SK-N-SH (cell line): ENCODE results near the gene HEY2. TPM values are rescaled to one million over a fixed set of nuclear protein-coding genes. Genes with fewer than 3 reads are reported as not detected.

Experiments
- CTCF ChIA-PET: fragments of 300-600, 350-600 bp; formaldehyde crosslinking; extraction: SDS; loops from one replicate; lab custom pipeline; 2021; lab: Yijun Ruan, JAX
- POLR2A ChIA-PET: fragments of 350-600 bp; sonication (Branson Sonifier 250); formaldehyde crosslinking; extraction: SDS; loops from one replicate; lab custom pipeline; 2020; ENCODE audit warnings: antibody characterized with exemption, inconsistent platforms; lab: Yijun Ruan, JAX
- DNase-seq: peaks from one replicate; pipeline ENCODE4 v3.0.0; 2012
- H2AFZ ChIP-seq: fragments of 200-600 bp; sonication (generic); 2 replicates; pipeline ENCODE4 v1.8.1; 2016; ENCODE audit warnings: antibody characterized with exemption, mild to moderate bottlenecking, low read depth
- H3F3A ChIP-seq: fragments of 200-600 bp; sonication (generic); replicated peaks from 2 replicates; pipeline ENCODE3; 2016; ENCODE audit warnings: antibody characterized with exemption, mild to moderate bottlenecking; ENCODE audit not compliant: insufficient read depth
- H3K27ac ChIP-seq, 2 experiments: fragments of 200-500 bp in 1 of 2; fragments of 200-600 bp in 1 of 2; sonication (Bioruptor generic) in 1 of 2; sonication (generic), shearing (Covaris generic) in 1 of 2; 2 replicates each; pipeline versions ENCODE4 v1.5.1 to v1.6.1; 2014 to 2016; ENCODE audit warnings: low read depth in 2 of 2, inconsistent platforms in 1 of 2, low read length in 1 of 2, mild to moderate bottlenecking in 1 of 2, mixed read lengths in 1 of 2
- H3K27me3 ChIP-seq: fragments of 200-600 bp; sonication (generic), shearing (Covaris generic); 2 replicates; pipeline ENCODE4 v1.6.1; 2016; ENCODE audit warnings: mixed run types; ENCODE audit not compliant: insufficient read depth
- H3K36me3 ChIP-seq, 2 experiments: fragments of 200-500 bp in 1 of 2; fragments of 200-600 bp in 1 of 2; sonication (Bioruptor generic) in 1 of 2; sonication (generic) in 1 of 2; replicated peaks in 1 of 2; 2 replicates each; pipeline versions ENCODE3 to v1.5.1; 2014 to 2016; ENCODE audit warnings: low read length in 1 of 2, mild to moderate bottlenecking in 1 of 2; ENCODE audit not compliant: insufficient read depth in 2 of 2, control insufficient read depth in 1 of 2
- H3K4me1 ChIP-seq, 2 experiments: fragments of 200-500 bp in 1 of 2; fragments of 200-600 bp in 1 of 2; sonication (Bioruptor generic) in 1 of 2; sonication (generic), shearing (Covaris generic) in 1 of 2; 2 replicates each; pipeline versions ENCODE4 v1.5.1 to v1.6.1; 2014 to 2016; ENCODE audit warnings: low read depth in 1 of 2, low read length in 1 of 2, mixed run types in 1 of 2; ENCODE audit not compliant: insufficient read depth in 2 of 2, control insufficient read depth in 1 of 2
- H3K4me2 ChIP-seq: fragments of 200-600 bp; sonication (generic), shearing (Covaris generic); 2 replicates; pipeline ENCODE4 v1.6.1; 2017; ENCODE audit warnings: mixed run types
- H3K4me3 ChIP-seq, 2 experiments: fragments of 200-500 bp in 1 of 2; fragments of 200-600 bp in 1 of 2; sonication (Bioruptor generic) in 1 of 2; sonication (generic), shearing (Covaris generic) in 1 of 2; 2 replicates each; pipeline versions ENCODE4 v1.5.1 to v1.8.1; 2014 to 2016; ENCODE audit warnings: low read depth in 2 of 2, inconsistent platforms in 1 of 2, low read length in 1 of 2, mild to moderate bottlenecking in 1 of 2, mixed read lengths in 1 of 2, moderate library complexity in 1 of 2
- H3K79me2 ChIP-seq: fragments of 200-600 bp; sonication (generic); 2 replicates; pipeline ENCODE4 v1.8.1; 2017; ENCODE audit warnings: mild to moderate bottlenecking; ENCODE audit not compliant: insufficient read depth
- H3K9ac ChIP-seq: fragments of 200-600 bp; sonication (generic); 2 replicates; pipeline ENCODE4 v1.6.1; 2017; ENCODE audit warnings: mixed run types
- H3K9me2 ChIP-seq: fragments of 200-600 bp; sonication (generic); 2 replicates; pipeline ENCODE4 v1.6.1; 2017; ENCODE audit warnings: mixed run types
- H3K9me3 ChIP-seq: fragments of 200-600 bp; sonication (generic); 2 replicates; pipeline ENCODE4 v1.6.1; 2017; ENCODE audit warnings: mixed run types, mild to moderate bottlenecking, moderate library complexity
- H4K20me1 ChIP-seq: fragments of 200-600 bp; sonication (generic); 2 replicates; pipeline ENCODE4 v1.6.1; 2017; ENCODE audit warnings: mild to moderate bottlenecking, mixed run types; ENCODE audit not compliant: insufficient read depth
- CTCF ChIP-seq: fragments of 200-600 bp; sonication (generic); IDR thresholded peaks from 2 replicates; pipeline ENCODE4 v1.6.1; 2017; ENCODE audit warnings: antibody characterized with exemption, mild to moderate bottlenecking, moderate library complexity
- GATA2 ChIP-seq: sonication (generic); formaldehyde crosslinking; IDR thresholded peaks from 2 replicates; pipeline ENCODE4 v1.5.0; 2020; ENCODE audit warnings: mild to moderate bottlenecking, missing genetic modification reagents
- RAD21 ChIP-seq: IDR thresholded peaks from 2 replicates; pipeline ENCODE4 v1.6.1; 2012; ENCODE audit warnings: mild to moderate bottlenecking, low read length
- REST ChIP-seq: IDR thresholded peaks from 2 replicates; pipeline ENCODE4 v1.6.1; 2012; ENCODE audit warnings: mild to moderate bottlenecking, low read depth, low read length, moderate library complexity
- ZBTB33 ChIP-seq: IDR thresholded peaks from 2 replicates; pipeline ENCODE4 v1.4.0; 2012; ENCODE audit warnings: low read depth, borderline replicate concordance
- WGBS: methylation state at CpG from one replicate; pipeline ENCODE4 v1.1.6; 2017; ENCODE audit warnings: low lambda C conversion rate; 5-methylcytosine and 5-hydroxymethylcytosine counted together
- polyA plus RNA-seq, 3 experiments: library from polyadenylated mRNA; depleted of rRNA; stranded (reverse); fragments of >200 nt; gene quantifications; 2 replicates each; pipeline ENCODE4 v1.2.3, GENCODE V29; 2012

HEY2 gene
- polyA plus RNA-seq, 1 of the 3 experiments (the other 2 are of a cell fraction) = not detected

GRCh38 chr6:125793280-125793679 lies 43.8 kb downstream of the HEY2 start:
- ChIA-PET CTCF (interaction anchor here (0.6 to 4.7 kb wide), 7 partner anchors 12 to 181 kb away, joined by 3 to 39 read pairs (median 4); partner anchors contain the start of gene HINT3), POLR2A (no interaction called here)
- peaks cover 7 to 11% of the 10 kb centered on the region in 2 experiments for H3K36me3 ChIP-seq
- peak; percentile 33 for DNase-seq
- H3K4me1 ChIP-seq = peaks cover 43 to 44% of the 10 kb centered on the region in 2 experiments
- H3K9me3 ChIP-seq = no peaks in the 10 kb centered on the region
- peak overlapping the region; percentile 29; the same call in 1 of the 2 replicates for H3K9ac ChIP-seq
- TF ChIP-seq ZBTB33 = no peak
- H3K9me2 ChIP-seq = no peaks in the 10 kb centered on the region
- H3K27me3 ChIP-seq = no peaks in the 10 kb centered on the region
- WGBS = 51% methylated on average over 2 of the region's 2 CpGs
- H4K20me1 ChIP-seq = no peaks in the 10 kb centered on the region
- 0 out of 2 replicates have a peak overlapping the region, but pooled peaks have one; percentile 15 for H2AFZ ChIP-seq
- H3K4me2 ChIP-seq = peak overlapping the region; percentile 95
- H3K79me2 ChIP-seq = peaks cover 55% of the 10 kb centered on the region
- H3F3A ChIP-seq = peaks cover 50% of the 10 kb centered on the region
- H3K27ac ChIP-seq = peak overlapping the region; percentile 86
- peak overlapping the region; percentile 39 to 67; a peak in 3 of 4 replicates for H3K4me3 ChIP-seq

GRCh38 chr6:125793863-125794262 lies 44.4 kb downstream of the HEY2 start:
- TF ChIP-seq CTCF (no peak), REST (no peak), GATA2 (CRISPR knock-in tag) (no peak), RAD21 (0 out of 2 replicates have a peak, but pooled peaks have one; percentile 6), ZBTB33 (no peak)
- Histone ChIP-seq H3K9me3 (no peaks in the 10 kb centered on the region), H2AFZ (peak overlapping the region; percentile 15; the same call in 1 of the 2 replicates), H3K4me2 (peak overlapping the region; percentile 95), H3K4me3 (peak overlapping the region; percentile 39 to 67), H3K27me3 (no peaks in the 10 kb centered on the region), H3K36me3 (peaks cover 7 to 11% of the 10 kb centered on the region in 2 experiments), H3K27ac (peak overlapping the region; percentile 86), H3K79me2 (peaks cover 55% of the 10 kb centered on the region), H4K20me1 (no peaks in the 10 kb centered on the region), H3F3A (peaks cover 50% of the 10 kb centered on the region), H3K9ac (peak overlapping the region; percentile 29; the same call in 1 of the 2 replicates), H3K9me2 (no peaks in the 10 kb centered on the region), H3K4me1 (peaks cover 43 to 46% of the 10 kb centered on the region in 2 experiments)
- CTCF ChIA-PET = interaction anchor here (0.9 to 2.5 kb wide), 6 partner anchors 13 to 176 kb away, joined by 3 to 12 read pairs (median 4); partner anchors contain the start of gene HINT3
- DNase-seq = peak; percentile 42
- 13% methylated on average over 3 of the region's 3 CpGs for WGBS
- POLR2A ChIA-PET = no interaction called here
